NCI-H2107 treated with DMSO at 0.1 percent for 48 hours (cell line): ENCODE results near the gene HS3ST2.
"Not testable (repeated sequence)": the region's sequence is repeated elsewhere in the genome, so short reads cannot be mapped to it uniquely, and the experiment has no call there.

Source experiments
- DNase-seq: peaks from one replicate; lab custom pipeline; 2025; ENCODE audit not compliant: unreplicated experiment; lab: John Stamatoyannopoulos, UW

Gene HS3ST2

GRCh38 chr16:22874394-22874793 is 60.4 kb downstream of the HS3ST2 start:
- DNase-seq, result no peak

DNA sequence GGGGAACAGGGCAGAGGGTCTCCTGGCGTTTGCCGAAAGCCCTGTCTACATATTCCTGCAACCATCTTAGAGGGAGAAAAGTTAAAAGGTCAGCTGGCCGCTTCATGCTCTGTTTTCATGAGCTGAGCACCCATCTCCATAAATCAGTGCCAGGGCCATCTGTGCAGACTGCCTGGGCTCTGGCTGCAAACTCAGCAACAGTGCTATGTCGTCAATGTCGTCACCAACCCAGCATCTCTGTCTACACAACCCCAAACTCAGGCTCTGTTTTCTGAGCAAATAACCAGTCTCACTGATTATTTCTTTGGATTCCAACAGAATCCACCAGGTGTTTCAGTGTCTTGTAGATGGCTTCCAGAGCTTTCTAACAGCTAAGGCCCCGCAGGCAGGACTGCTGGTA is 65.0 kb downstream of the HS3ST2 start:
- DNase-seq, result no peak

GRCh38 chr16:22879466-22879865 is 65.5 kb downstream of the HS3ST2 start:
- DNase-seq, result no peak

GRCh38 chr16:22882981-22883380 is 69.0 kb downstream of the HS3ST2 start:
- no peak for DNase-seq

- DNase-seq, result no peak
Measured at GRCh38 chr16:22885951-22886350, 72.0 kb downstream of the HS3ST2 start.

DNA sequence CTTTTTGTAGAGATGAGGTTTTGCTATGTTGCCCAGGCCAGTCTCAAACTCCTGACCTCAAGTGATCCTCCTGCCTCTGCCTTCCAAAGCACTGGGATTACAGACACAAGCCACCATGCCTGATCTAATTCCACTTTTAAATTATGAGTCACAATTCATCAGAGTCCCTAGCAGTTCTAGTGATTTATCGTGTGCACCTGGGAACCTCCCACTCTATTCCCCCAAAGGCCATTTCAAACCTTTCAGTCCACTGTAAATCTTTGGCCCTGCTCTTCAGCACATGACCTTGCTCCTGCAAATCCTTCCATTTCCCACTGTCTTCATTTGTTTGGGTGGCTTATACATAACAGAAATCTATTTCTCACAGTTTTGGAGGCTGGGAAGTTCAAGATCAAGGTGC is 73.0 kb downstream of the HS3ST2 start:
- DNase-seq, result no peak

DNA sequence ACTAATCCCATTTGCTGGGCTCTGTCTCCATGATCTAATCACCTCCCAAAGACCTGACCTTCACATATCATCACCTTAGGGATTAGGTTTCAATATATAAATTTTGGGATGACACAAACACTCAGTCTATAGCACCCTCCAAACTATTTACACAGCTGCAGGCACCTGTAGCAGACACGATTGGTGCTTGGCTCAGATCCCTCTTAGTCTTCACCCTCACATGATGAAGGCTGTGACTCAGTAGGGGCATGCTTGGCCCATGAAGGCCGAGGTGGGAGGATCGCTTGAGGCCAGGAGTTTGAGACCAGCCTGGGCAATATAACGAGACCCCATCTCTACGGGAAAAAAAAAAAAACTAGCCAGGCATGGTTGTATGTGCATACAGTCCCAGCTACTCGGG is 73.5 kb downstream of the HS3ST2 start:
- no peak for DNase-seq

GRCh38 chr16:22888791-22889190 is 74.8 kb downstream of the HS3ST2 start:
- no peak for DNase-seq

DNA sequence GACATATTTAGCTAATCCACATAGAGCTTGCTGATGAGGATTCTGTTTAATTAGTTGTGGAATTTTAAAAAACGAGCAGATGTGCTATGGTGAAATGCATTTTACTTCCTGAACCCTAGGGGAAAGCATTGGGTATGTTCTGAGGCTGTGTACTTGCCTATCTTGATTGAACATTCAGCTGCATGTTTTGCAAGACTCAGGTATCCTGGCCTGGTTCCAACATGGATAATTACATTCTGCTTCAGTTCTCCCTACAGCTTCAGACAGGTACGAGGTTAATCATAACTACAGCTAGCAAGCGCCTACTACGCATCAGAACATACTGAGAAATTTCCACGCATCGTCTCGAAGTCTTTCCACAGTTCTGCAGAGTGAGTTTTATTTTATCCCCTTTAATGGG is 77.0 kb downstream of the HS3ST2 start:
- DNase-seq, result no peak

DNA sequence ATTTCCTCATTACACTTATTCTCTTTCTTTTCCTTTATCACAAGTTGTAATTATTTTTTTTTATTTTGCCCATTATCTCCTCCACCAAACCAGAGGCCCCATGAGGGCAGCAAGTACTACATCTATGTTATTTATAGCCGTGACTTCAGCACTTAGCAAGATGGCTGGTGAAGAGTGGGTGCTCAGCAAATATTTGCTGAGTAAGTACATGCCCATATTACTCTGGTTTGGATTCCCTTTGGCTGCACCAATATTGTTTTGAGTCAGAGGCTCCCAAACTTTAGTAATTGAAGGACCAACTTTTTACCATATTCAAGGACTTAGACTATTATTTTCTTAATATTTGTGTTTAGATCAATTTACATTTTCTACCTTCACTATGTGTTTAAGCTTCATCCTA is 83.2 kb downstream of the HS3ST2 start:
- DNase-seq, result no peak

DNA sequence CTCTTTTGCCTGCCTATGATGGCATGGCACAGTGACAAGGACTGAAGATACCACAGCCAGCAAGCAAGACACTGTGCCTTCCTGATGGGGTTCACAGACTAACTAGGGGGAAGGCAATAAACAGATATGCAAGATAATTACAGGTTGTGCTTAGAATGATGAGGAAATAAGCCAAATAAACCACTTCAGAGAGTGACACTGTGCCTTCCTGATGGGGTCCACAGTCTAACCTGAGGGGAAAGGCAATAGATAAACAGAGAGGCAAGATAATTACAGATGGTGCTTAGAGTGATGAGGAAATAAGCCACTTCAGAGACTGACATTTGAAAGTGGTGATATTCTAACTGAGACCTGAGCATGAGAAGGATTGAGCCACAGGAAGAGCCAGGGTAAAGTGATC is 84.2 kb downstream of the HS3ST2 start:
- DNase-seq, result no peak

DNA sequence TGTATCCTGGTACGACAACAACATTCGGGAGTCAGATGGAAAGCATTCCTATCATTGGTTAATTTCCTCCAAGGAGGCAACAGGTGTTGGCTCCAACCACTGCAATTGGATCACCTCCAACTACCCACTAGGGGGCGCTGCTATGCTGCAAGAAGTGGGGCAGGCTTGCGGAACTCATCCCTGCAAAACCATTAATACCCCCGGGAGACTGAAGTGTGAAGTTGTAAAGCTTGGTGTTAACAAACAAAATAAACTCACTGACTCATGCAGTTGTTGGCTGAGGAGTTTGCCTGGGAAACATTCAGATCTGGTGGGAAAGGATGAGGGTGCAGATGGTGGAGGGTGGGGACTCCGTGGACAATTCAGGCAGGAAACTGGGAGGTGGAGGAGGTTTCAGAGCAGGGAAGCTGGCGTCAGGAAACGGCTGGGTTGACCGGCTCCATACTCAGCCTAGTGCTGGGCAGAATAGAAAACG is 84.9 kb downstream of the HS3ST2 start:
- DNase-seq, result peak; percentile 71

- not testable (repeated sequence) for DNase-seq
Measured at GRCh38 chr16:22899567-22899966, 85.6 kb downstream of the HS3ST2 start.

GRCh38 chr16:22900863-22901262 is 86.9 kb downstream of the HS3ST2 start:
- DNase-seq, result no peak

DNA sequence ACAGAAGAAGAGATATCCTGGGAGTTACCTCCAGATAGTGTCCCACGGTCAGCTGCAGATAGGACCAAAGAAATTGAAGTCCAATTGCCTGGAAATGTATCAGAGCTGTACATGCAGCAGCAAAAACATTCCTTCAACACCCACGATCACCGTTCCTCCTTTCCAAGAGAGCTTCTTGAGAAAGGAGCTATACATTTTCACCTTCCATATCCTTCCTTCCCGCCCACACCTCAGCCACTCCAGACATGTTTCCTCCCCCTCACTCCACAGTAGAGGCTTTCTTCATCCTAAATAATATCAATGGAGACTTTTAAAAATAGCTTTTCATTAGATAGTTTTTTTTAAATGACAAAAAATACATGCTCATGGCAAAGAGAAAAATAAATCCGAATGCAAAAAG is 87.6 kb downstream of the HS3ST2 start:
- DNase-seq, result no peak

GRCh38 chr16:22903716-22904115 is 89.8 kb downstream of the HS3ST2 start:
- DNase-seq, result no peak

DNA sequence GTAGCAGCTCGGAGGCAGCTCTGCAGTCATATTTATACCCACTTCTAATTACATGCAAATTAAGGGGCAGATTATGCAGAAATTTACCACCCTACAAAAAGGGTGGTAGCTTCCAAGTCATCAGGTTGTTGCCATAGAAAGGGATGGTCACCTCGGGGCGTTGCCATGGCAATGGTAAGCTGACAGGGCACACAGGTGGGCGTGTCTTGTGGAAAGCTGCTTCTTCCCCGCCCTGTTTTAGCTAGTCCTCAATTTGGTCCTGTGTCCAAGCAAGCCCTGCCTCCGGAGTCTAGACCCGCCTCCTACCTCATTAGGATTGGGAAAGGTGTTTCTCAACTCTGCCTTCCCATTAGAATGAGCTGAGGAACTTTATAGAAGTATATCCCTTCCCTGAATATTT is 98.7 kb downstream of the HS3ST2 start:
- no peak for DNase-seq

GRCh38 chr16:22915003-22915402 is 101.0 kb downstream of the HS3ST2 start:
- no peak for DNase-seq

DNA sequence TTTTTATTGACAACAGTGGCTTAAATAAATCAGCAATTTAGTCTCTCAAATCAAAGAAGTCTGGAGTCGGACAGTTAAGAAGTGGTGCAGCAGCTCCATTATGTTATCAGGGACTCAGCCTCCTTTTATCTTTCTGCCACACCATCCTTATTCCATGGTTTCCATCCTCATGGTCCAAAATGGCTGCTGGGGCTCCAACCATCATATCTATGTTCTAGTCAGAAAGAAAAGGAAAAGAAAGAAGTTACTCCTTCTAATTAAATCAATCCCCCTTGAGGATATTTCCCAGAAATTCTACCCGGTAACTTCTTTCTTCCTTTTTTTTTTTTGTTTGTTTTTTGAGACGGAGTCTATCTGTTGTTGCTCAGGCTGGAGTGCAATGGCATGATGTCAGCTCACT is 109.5 kb downstream of the HS3ST2 start:
- no peak for DNase-seq

GRCh38 chr16:22924492-22924891 is 110.5 kb downstream of the HS3ST2 start:
- DNase-seq, result no peak

DNA sequence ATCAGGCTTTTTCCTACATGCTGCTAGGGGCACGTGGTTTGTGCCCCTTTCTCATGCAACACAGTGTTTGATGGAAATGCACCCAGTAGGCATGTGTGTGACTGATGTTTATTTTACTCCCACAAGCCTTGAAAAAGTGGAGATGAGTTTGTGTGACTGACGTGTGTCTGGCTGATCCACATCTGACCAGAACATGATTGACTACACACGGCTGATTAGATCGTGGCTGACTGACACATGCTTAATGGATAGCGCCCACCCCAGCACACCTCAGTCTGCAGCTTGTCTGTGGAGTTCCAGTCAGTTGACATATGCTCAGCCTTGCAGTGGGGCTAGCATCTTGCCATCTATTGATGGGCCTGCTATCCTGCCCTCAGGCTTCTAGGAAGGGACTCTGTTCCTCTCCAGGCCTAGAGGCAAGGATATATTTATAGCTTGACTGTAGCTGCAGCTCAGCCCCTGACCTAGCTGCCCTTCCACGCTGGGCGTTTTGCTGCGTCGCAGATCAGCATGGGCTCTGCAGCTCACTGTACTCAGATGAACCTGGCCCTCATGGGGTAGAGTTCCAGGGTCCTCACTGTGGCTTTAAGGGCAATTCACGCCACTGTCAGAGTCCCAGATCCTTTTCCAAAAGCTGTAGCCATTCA is 112.3 kb downstream of the HS3ST2 start:
- no peak for DNase-seq

GRCh38 chr16:22927306-22927705 is 113.3 kb downstream of the HS3ST2 start:
- no peak for DNase-seq

GRCh38 chr16:22928882-22929435 is 115.0 kb downstream of the HS3ST2 start:
- DNase-seq, result no peak
